PC-3 (cell line): ENCODE measurements around the gene CSTPP1. TPM values are rescaled to one million over a fixed set of nuclear protein-coding genes. Genes with fewer than 3 reads are reported as not detected.
A peak's percentile ranks its signal among the peaks of the same experiment; 100 is the strongest.

Experiments
- ATAC-seq: fragments of 200-7000 bp; cut with Tn5 transposase; 2 replicates; pipeline ENCODE4 v1.9.1; 2020; ENCODE audit warnings: mild to moderate bottlenecking, moderate library complexity
- BruUV-seq: library from RNA; stranded (reverse); fragments of 400-500 nt; replicated peaks from 2 replicates; lab custom pipeline; 2021; lab: Mats Ljungman, UMichigan
- CTCF ChIA-PET: fragments of 300-600 bp; sonication (Branson Sonifier 250); formaldehyde crosslinking; loops from one replicate; lab custom pipeline; 2022; ENCODE audit warnings: antibody characterized with exemption; lab: Charles Lee
- POLR2A ChIA-PET: fragments of 300-600 bp; sonication (Branson Sonifier 250); formaldehyde crosslinking; loops from one replicate; lab custom pipeline; 2022; ENCODE audit warnings: antibody characterized with exemption; ENCODE audit not compliant: unreplicated experiment; lab: Charles Lee
- DNase-seq: peaks from one replicate; pipeline ENCODE4 v3.0.0-alpha.2; 2015
- H2AFZ ChIP-seq: fragments of 300-600 bp; sonication (generic); 2 replicates; pipeline ENCODE4 v1.6.0; 2016; ENCODE audit warnings: antibody characterized with exemption, low read length
- H3F3A ChIP-seq: fragments of 300-600 bp; sonication (generic); one replicate; pipeline ENCODE4 v1.6.0; 2017; ENCODE audit warnings: antibody characterized with exemption, low read length, control low read depth, mild to moderate bottlenecking; ENCODE audit not compliant: unreplicated experiment
- H3K27ac ChIP-seq: fragments of 300-600 bp; sonication (generic); 2 replicates; pipeline ENCODE4 v1.5.1; 2016; ENCODE audit warnings: mild to moderate bottlenecking, low read length
- H3K27me3 ChIP-seq: fragments of 300-600 bp; sonication (generic); 2 replicates; pipeline ENCODE4 v1.6.1; 2016; ENCODE audit warnings: low read length, mixed read lengths
- H3K36me3 ChIP-seq: fragments of 300-600 bp; sonication (generic); 2 replicates; pipeline ENCODE4 v1.6.1; 2016; ENCODE audit warnings: low read depth, mixed run types, low read length, mixed read lengths
- H3K4me1 ChIP-seq: fragments of 300-600 bp; sonication (generic); 2 replicates; pipeline ENCODE4 v1.5.1; 2016; ENCODE audit warnings: low read length; ENCODE audit not compliant: insufficient read depth
- H3K4me2 ChIP-seq: fragments of 300-600 bp; sonication (generic); 2 replicates; pipeline ENCODE4 v1.6.0; 2016; ENCODE audit warnings: low read length
- H3K4me3 ChIP-seq: fragments of 300-600 bp; sonication (generic); 2 replicates; pipeline ENCODE4 v1.5.1; 2016; ENCODE audit warnings: mild to moderate bottlenecking, low read length, mixed read lengths
- H3K79me2 ChIP-seq: fragments of 300-600 bp; sonication (generic); 2 replicates; pipeline ENCODE4 v1.6.1; 2017; ENCODE audit warnings: low read length, mixed read lengths
- H3K9ac ChIP-seq: fragments of 300-600 bp; sonication (generic); 2 replicates; pipeline ENCODE4 v1.6.0; 2016; ENCODE audit warnings: mild to moderate bottlenecking, low read length
- H3K9me2 ChIP-seq: fragments of 300-600 bp; sonication (generic); replicated peaks from 2 replicates; pipeline ENCODE4 v1.6.1; 2016; ENCODE audit warnings: mixed run types, low read length, mixed read lengths
- H3K9me3 ChIP-seq: fragments of 300-600 bp; sonication (generic); 2 replicates; pipeline ENCODE4 v1.6.1; 2016; ENCODE audit warnings: low read length, mixed read lengths
- H4K20me1 ChIP-seq: fragments of 300-600 bp; sonication (generic); 2 replicates; pipeline ENCODE4 v1.6.1; 2016; ENCODE audit warnings: low read length, mixed read lengths
- CTCF ChIP-seq: fragments of 300-600 bp; sonication (generic); conservative IDR thresholded peaks from 2 replicates; pipeline ENCODE4 v1.5.1; 2017; ENCODE audit warnings: antibody characterized with exemption, low read depth, mild to moderate bottlenecking, low read length
- EZH2 ChIP-seq: fragments of 300-600 bp; sonication (generic); IDR thresholded peaks from one replicate; pipeline ENCODE4 v1.6.1; 2017; ENCODE audit warnings: antibody characterized with exemption, mild to moderate bottlenecking, low read length; ENCODE audit not compliant: unreplicated experiment
- EZH2phosphoT487 ChIP-seq: fragments of 300-600 bp; sonication (generic); IDR thresholded peaks from 2 replicates; pipeline ENCODE4 v1.6.1; 2018; ENCODE audit warnings: mild to moderate bottlenecking, antibody characterized with exemption, low read length, borderline replicate concordance
- intact Hi-C: fragments of 100-400 bp; cut with micrococcal nuclease; formaldehyde crosslinking; loops from 2 replicates; pipeline ENCODE4 v1.9.0; 2023
- total RNA-seq: library from RNA; depleted of rRNA; stranded (reverse); fragments of >200 nt; gene quantifications from 2 replicates; pipeline ENCODE4 v1.2.3, GENCODE V29; 2014

Gene CSTPP1
- total RNA-seq, 1 experiment from 2014 or later = 21.7 TPM

DNA sequence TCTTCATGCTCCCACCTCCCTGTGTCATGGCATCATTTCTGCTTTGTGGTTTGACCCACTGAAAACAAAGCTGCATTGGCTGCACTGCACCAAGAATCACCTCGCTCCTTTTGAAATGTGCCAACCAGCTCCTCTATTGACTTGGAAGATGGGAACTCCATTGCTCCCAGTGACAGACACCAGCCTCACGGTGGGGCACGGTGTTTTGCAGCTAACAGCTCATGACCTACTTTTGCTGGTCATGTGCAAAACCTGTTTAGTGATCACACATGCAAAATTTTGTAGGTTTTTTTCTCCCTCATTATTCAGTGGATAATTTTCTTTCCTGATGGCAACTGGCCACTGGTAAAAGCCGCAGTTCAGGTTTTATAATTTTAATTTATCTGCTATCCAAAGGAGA, 203.3 kb downstream of the CSTPP1 start:
- Histone ChIP-seq H3K27ac (no peak overlapping the region), H3K4me2 (no peak overlapping the region), H3K79me2 (no peaks in the 10 kb centered on the region), H3K4me3 (no peak overlapping the region), H3K9me3 (no peaks in the 10 kb centered on the region), H3F3A (no peaks in the 10 kb centered on the region), H3K36me3 (no peaks in the 10 kb centered on the region), H3K9ac (no peak overlapping the region), H3K27me3 (no peaks in the 10 kb centered on the region), H4K20me1 (no peaks in the 10 kb centered on the region), H2AFZ (no peak overlapping the region), H3K4me1 (0 out of 2 replicates have a peak, but pooled peaks cover 5% of the 10 kb centered on the region), H3K9me2 (no peaks in the 10 kb centered on the region)
- DNase-seq (no peak), ATAC-seq (no peak)
- TF ChIP-seq EZH2phosphoT487 (no peak), EZH2 (no peak), CTCF (no peak)
- CTCF ChIA-PET = no interaction called here
- POLR2A ChIA-PET = no interaction called here
- intact Hi-C loops = no loop called here
- TSS peak; percentile 13 for BruUV-seq

DNA sequence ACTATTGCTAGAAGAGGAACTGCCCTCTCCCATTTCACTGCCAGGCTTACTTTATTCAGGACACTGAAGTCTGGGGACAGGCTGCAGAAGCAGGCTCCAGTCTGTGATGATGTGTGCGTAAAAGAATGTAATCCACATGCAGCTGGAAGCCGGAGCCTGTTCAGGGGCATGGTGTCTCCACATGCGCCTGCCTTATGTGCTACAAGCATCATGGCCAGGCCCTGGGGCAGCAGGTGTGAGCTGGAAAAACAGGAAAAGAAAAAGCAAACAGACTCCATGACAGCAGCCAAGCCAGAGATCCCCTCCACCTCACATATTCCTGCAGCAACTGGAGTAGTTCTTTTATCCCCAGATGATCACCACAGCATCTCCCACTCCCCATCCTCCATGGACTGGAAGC, 206.8 kb downstream of the CSTPP1 start:
- POLR2A ChIA-PET = no interaction called here
- Histone ChIP-seq H3K9me3 (no peaks in the 10 kb centered on the region), H3K4me3 (no peak overlapping the region), H3K27ac (no peak overlapping the region), H3K4me1 (0 out of 2 replicates have a peak, but pooled peaks cover 5% of the 10 kb centered on the region), H3K9ac (no peak overlapping the region), H2AFZ (no peak overlapping the region), H3F3A (no peaks in the 10 kb centered on the region), H4K20me1 (no peaks in the 10 kb centered on the region), H3K27me3 (no peaks in the 10 kb centered on the region), H3K9me2 (no peaks in the 10 kb centered on the region), H3K79me2 (no peaks in the 10 kb centered on the region), H3K36me3 (no peaks in the 10 kb centered on the region), H3K4me2 (no peak overlapping the region)
- CTCF ChIA-PET = no interaction called here
- intact Hi-C loops = no loop called here
- DNase-seq (peak; percentile 55), ATAC-seq (peak; percentile 64)
- TF ChIP-seq EZH2 = no peak
- no peak for TF ChIP-seq EZH2phosphoT487
- TF ChIP-seq CTCF = no peak
- no TSS peak for BruUV-seq

DNA sequence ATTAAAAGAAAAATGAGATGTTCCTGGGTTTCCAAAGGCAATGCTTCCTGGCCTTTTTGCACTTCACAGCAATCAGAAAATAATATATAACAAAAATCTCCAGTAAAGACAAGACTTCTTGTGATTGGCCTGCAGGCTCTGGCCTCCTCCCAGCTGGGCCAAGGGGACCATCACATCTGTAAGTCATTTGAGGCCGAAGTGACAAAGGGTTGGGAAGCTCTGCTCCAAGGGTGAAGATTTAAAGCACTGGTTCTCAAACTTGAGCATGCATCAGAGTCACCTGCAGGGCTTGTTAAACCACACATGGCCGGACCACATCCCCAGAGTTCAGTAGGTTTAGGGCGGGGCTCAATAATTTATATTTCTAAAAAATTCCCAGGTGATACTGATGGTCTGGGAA, 208.0 kb downstream of the CSTPP1 start:
- H3K27me3 ChIP-seq = no peaks in the 10 kb centered on the region
- POLR2A ChIA-PET = no interaction called here
- intact Hi-C loops = no loop called here
- no peaks in the 10 kb centered on the region for H3F3A ChIP-seq
- no peaks in the 10 kb centered on the region for H3K79me2 ChIP-seq
- H3K27ac ChIP-seq = no peak overlapping the region
- BruUV-seq = no TSS peak
- TF ChIP-seq EZH2 = no peak
- TF ChIP-seq CTCF = no peak
- no peak overlapping the region for H2AFZ ChIP-seq
- no peak for ATAC-seq
- no peak overlapping the region for H3K9ac ChIP-seq
- H3K9me2 ChIP-seq = no peaks in the 10 kb centered on the region
- H3K4me3 ChIP-seq = no peak overlapping the region
- no peaks in the 10 kb centered on the region for H3K36me3 ChIP-seq
- H3K4me1 ChIP-seq = 0 out of 2 replicates have a peak, but pooled peaks cover 5% of the 10 kb centered on the region
- no peak for DNase-seq
- CTCF ChIA-PET = no interaction called here
- H3K4me2 ChIP-seq = no peak overlapping the region
- no peaks in the 10 kb centered on the region for H4K20me1 ChIP-seq
- no peaks in the 10 kb centered on the region for H3K9me3 ChIP-seq
